Measurements from ENCODE around the gene FBN2.

Gene FBN2

DNA sequence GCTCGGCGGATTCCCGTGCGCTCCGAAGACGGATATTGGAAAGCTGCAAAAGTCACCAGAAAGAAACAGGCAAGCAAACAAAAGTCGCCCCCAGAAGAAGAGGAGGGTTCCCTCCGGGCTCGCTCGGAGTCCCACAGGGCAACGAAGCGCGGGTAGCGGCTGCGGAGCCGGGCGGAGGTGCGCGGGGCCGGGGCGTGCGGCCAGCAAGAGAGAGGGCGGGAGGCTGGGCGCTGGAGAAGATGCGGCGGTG is at the start of gene FBN2:
Gene FBN2, minus strand, starts transcription at position 246 of the 250 bp plus-strand sequence. CDS start 642 bp downstream, outside the sequence.
- DNase-seq: no peak
- peak; percentile 32 for ATAC-seq

DNA sequence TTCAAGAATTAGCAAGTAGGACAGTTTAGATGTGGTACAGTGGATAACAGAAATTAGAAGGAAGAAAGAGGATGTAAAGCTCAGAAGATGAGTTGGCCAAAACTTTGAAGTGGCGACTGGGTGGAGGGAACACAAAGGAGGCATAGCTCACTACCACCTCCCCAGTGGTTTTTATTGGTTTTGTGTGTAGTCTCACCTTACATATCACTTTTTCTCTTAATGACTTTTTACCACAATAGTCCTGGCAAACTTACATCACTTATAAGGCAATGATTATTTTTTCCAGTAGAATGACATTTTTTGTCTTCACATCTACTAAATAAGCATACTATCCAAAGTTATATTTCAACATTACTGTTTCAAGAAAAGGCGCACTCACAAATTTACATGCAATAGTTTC is 49.2 kb upstream of the FBN2 start:
- no peak for DNase-seq
- no peak for ATAC-seq

DNA sequence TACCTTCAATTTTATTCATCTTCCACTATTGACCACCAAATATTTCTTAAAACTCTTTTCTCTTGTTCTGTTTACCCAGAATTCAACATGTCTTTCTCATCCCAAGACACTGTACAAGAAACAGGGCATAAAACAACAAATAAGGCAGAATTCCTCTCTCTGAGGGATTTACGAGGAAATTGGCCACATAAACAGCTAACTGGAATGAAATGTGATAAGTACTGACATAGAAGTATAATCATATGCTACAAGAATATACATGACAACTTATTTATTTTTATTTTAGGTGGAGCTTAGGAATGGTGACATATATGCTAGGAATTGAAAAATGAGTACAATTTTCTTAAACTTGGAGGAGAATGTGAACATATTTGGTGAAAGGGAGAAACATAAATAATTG is 48.8 kb upstream of the FBN2 start:
- no peak for ATAC-seq
- DNase-seq: no peak

DNA sequence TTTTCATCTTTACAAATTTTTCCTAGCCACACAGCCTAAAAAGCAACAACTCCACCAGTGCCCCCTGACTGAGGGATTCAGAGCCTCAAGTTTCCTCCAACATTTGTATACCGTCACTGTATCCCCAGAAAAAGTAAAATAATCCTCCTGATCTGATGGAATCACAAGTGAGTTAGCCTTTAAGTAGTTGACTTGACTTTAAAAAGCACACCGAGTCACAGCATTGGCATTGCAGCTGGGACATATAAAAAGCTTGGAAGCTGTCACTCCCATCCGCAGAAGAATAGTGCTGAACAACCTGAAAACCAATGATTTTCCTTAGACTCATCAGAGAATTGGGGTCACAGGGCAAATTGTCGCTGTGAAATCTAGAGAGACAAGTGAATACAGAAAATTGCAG is 41.6 kb upstream of the FBN2 start:
- DNase-seq (no peak), ATAC-seq (no peak)

DNA sequence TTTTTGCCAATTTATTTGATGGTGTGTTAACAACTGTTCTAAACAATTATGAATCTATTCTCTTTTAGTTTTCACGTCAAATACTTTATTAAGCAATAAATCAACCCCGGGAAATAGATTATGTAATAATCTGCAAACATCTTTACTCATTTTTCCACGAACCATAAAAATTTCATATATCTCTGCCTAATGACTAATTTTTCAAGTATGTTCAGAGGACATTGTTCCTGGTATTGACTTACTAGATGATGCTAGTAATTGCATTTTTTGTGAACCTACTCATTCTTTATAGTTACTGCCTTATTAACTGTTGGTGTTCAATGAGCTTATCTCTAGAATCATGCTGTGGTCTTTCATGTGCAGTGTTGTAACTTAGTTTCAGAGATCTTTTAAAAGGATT is 41.0 kb upstream of the FBN2 start:
- DNase-seq (no peak), ATAC-seq (no peak)

DNA sequence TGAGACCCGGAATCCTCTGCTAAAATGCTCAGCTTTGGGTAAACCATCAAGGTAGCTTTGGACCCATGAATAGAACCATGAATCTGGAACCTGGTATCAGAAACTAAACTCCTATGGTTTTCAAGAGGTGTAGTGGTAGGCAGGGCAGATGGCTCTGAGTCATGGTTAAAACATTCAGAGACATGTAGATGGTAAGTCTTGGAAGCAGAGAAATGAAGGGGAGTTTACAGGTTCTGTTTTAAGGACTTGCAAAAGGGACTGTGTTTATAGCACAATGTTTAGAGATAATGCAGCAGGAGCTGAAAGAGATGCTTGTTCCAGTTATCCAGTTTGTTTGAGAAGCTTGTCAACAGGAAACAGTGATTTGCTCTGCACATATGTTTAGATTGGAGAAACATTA is 36.0 kb upstream of the FBN2 start:
- no peak for ATAC-seq
- DNase-seq: no peak

DNA sequence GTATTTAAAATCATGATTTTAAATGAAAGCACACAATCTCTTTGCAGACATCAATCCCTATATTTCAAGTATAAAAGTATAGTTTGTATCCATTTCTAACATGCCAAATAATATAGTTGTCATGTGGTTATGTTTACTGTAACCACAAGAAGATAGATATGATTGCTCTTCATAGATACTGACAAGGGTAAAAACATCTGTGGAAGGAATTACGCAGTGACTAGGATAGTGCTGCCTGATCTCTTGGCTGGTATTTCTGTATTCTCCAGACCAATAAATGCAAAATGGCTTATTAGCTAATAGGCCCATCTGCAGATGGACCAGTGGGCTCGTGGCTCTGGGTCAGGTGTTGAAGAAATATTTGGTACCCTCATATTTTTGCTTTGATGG is 34.9 kb upstream of the FBN2 start:
- ATAC-seq (no peak), DNase-seq (no peak)

DNA sequence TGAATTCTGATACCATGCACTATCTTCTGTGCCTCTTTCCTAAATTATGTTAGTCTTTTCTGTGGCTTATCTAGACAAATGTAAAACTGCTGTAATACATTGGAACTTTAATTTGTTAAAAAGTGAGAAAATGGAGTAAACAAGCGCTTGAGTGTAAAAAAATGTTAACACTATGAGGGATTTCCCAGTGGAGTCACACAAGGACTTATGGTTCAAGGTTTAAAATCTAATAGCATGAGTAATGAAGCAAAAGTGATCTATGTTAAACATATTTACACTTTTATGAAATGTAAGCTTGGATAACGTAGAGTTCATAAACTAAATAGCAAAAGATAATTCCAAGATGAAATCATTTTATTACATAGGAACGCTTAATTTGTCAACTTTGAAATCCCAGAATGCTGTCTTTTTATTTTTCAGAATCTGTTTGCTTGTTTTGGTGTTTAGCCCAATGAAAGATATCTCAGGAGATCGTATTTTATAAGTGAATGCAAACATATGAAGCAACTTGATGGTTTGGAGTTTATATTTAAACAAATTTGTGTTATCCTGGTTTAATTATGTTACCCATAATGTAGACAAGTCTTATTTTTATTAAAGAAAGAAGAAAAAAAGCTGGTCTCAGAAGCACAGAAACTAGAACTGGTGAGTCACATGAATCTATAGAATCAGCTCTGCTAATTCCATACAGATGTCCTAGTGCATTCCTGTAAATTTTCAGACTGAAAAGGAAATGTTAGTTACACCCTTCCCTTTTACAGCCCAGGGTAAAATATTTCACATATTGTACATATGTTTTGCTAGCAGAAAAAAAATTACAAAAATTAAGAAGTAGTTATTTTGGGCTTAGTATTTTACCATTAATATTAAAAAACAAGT is 34.2 kb upstream of the FBN2 start:
- no peak for DNase-seq
- no peak for ATAC-seq

DNA sequence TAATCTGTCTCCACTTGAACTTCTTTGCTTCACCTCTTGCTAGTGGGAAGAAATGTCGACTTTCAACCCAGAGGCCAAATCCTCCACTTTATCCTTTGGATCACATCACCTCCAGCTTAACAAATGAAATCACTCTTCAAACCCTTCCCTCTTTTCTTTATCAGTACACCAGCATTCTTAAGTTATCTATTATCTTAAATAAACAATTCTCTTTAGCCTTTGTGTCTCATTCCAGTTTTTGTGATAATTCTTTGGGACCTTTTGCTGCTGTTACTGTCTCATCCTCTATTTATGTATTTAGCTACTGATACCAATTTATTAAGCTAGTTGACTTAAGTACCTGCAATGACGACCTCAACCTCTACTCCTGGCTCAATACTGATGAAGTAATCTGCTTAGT is 28.1 kb upstream of the FBN2 start:
- DNase-seq (no peak), ATAC-seq (no peak)

DNA sequence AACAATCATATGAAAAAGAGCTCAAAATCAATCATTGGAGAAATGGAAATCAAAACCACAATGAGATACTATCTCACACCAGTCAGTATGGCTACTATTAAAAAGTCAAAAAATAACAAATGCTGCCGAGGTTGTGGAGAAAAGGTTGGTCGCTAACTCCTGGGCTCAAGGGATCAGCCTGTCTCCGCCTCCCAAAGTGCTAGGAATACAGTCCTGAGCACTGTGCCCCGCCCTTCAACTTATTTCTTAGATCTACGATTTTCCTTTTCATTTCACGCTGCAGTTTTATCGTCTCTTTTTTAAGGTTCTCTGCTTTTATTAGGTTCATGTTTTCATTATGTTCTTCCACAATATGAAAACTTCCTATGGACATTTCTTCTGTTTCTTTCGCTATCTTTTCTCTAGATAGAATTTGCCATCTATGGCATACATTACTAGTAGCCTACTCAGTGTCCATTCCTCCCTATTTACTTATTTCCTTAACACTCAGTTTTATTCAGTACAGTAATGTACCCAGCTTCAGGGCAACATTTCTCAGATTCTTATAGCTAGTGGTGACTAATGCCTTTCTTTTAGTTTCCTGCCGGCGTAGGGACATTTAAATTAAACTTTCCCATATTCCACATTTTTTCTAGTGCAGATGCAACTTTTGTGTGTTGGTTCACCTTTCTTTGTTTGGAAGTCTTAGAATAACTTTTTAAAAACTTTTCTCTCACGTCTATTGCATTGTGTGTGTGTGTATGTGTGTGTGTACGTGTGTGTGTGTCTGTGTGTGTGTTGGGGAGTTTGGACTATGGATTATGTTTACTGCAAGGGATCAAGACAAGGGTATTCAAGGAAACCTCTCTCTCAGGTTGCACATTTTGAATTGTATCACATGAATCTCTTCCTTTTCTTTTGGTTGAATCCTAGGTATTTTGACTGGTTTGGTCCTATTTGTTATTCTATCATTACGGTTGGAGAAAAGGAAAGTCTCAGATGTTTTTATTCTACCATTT is 21.6 kb upstream of the FBN2 start:
- DNase-seq: no peak
- no peak for ATAC-seq

DNA sequence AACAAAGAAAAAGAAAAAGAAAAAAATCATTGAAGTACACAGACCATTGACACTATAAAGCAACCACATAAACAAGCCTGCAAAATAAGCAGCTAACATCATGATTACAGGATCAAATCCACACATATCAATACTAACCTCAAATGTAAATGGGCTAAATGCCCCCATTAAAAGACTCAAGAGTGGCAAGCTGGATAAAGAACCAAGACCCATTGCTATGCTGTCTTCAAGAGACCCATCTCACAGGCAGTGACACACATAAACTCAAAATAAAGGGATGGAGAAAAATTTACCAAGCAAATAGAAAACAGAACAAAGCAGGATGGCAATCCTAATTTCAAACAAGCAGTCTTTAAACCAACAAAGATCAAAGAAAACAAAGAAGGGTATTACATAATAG is 15.7 kb upstream of the FBN2 start:
- no peak for ATAC-seq

DNA sequence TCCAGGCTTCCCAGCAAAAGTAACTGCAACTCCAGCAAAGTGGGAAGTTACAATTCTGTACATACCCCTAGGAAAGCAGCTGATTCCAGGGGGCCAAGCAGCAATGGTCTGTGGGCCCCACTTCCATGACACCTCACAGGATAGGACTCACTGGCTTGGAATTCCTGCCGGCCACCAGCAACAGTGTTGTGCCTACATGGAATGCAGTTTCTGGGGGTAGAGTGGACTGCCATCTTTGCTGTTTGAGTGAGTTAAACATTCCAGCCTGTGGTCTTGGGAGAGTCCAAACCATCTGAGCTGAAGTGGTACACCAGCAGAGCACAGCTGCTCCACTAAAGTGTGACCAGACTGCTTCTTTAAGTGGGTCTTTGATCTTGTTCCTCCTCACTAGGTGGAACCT is 13.4 kb upstream of the FBN2 start:
- no peak for ATAC-seq
- DNase-seq: no peak

More for the DNA sequence above, 15.7 kb upstream of the FBN2 start:
- no peak for DNase-seq

DNA sequence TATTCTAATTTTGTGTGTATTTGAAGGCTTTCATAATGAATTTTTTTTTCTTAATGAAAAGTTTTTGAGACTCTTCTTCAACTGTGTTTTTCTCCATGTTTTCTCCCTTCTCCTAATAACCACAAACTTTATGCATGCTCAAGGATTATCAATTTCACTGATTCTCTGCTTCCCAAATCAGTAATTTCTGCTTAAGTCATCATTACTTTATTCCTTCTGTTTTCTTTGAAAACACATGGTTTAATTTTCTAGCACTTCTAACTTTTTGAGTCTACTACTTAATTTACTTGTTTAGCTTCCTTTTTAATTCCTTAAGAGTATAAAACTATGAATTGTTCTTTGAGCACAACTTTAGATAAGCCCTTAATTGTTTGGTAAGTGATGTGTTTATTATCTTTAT is 11.5 kb upstream of the FBN2 start:
- ATAC-seq: no peak

DNA sequence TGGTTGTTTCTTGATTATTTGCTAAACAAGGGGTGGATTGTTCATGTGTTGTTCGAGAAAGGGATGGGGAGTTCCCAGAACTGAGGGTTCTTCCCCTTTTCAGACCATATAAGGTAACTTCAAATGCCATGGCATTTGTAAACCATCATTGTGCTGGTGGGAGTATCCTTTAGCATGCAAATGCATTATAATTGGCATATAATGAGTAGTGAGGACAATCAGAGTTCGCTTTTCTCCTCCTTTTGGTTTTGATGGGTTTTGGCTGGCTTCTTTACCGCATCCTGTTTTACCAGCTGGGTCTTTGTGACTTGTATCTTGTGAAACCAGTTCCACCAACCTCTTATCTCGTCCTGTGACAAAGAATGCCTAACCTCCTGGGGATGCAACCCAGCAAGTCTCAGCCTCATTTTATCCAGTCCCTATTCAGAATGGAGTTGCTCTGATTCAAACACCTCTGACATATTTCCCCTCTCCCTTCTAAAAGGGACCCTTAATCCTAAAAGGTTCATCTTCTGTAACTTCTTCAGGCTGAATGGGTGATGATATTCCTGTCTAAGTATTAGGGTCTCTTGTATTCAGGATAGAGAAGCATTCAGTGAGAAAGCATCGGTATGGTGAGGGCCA is 8.7 kb upstream of the FBN2 start:
- ATAC-seq: no peak
- no peak for DNase-seq

More for the DNA sequence above, 11.5 kb upstream of the FBN2 start:
- DNase-seq: no peak

DNA sequence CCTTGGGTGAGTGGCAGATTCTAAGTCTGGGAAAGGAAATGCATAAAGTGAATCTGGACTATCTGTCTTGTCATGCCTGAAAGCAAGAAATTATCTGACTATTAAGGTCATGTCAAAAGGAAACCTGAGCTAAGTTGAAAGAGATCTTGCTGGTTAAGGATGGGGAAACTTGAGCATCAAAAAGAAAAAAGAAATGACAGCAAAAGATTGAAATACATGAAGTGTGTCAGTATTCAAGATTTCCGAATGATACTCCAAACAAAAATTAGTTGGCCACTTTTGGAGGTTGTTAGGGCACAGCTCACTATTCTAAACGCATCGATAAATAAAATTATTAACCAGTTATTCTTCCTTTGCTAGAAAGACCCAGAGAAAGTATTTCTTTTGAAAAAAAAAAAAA is 3.3 kb upstream of the FBN2 start:
- ATAC-seq (no peak), DNase-seq (no peak)

DNA sequence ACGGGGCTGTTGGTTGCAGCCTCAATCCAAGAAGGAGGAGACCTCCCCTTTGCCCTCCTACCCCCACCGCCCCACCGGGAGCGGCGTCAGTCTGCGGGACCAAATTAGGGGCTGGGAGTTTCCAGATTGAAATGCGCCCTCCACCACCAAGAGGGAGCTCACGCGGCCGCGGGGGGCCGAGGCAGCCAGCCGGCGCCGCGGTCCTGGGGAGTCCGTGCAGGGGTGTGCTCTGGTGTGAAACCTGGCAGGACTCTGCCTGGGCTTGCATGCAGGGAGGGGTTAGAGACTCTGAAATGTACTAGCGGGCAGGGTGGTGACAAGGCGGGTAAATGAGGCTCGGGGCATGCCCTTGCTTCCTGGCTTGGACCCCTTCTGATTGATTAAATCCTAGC is 989 bp upstream of the FBN2 start:
- no peak for ATAC-seq
- DNase-seq: no peak

DNA sequence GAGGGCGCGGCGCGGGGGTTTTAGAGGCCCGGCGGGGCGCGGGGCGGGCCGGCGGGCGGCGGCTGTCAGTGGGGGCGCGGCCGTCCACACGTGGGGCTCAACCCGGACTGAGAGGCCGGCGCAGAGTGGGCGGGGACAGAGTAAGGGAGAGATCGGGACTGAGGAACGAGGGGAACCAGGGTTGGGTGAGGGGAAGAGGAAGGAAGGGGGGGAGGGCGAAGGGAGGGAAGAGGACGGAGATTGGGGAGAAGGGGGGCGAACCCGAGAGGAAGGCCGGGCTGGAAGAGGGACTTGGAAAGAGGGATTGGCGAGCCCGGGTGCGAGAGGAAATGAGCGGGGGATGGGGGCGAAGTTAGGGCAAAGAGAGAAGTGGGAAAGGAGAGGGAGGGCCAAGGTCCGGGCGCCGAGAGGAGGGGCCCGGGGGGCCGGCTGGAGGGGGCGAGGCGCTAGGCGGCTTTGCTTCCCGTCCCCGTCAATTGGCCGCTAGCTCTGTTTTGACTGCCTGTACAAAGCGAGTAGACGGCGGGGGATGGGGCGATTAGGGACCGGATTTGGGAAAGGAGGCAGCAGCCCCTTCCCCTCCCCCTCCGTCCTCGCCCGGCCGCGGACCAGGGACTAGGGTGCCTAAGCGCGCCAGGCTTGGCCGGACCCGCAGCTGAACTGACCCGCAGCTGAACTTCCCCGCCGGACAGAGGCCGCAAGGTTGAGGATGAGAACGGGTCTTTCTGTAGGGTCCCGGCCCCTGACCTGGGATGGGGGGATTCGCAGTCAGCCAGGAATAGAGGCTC is 399 bp upstream of the FBN2 start:
- DNase-seq: no peak

DNA sequence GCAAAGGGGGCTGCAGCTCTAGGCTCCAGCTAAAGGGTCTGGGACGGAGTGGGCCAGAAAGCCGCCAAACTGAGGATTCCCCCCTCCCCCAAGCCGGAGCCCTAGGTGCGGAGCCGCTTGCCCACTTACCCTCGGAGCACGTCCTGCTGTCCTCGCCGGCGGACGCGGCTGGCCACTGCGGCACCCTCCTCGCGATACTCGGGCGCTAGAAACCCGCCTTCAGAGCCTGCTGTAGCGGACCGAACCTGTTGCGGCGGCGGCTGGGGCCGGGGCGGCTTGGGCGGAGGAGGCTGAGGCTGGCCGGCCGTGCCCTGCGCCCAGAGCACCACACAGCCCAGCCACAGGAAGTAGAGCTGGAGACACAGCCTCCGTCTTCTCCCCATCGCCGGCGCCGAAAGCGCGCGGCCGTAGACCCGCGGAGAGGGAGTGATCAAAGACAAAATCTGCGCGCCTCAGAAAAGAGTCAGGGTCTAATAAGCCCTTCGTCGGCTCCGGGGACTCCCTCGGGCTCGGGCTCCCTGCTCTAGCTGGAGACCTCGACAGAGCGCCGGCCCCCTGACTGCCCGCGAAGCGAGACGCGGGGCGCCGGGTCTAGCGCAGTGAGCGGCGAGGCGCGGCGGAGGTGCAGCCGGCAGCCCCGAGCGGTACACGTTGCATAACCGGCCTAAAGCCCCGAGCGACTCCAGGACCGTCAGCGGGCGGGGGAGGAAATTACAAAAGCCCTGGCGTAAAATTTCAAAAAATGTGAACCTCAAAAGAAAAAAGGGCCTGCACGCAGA is 635 bp downstream of the FBN2 start:
- DNase-seq (no peak), ATAC-seq (no peak)

More for the DNA sequence above, 399 bp upstream of the FBN2 start:
- no peak for ATAC-seq

DNA sequence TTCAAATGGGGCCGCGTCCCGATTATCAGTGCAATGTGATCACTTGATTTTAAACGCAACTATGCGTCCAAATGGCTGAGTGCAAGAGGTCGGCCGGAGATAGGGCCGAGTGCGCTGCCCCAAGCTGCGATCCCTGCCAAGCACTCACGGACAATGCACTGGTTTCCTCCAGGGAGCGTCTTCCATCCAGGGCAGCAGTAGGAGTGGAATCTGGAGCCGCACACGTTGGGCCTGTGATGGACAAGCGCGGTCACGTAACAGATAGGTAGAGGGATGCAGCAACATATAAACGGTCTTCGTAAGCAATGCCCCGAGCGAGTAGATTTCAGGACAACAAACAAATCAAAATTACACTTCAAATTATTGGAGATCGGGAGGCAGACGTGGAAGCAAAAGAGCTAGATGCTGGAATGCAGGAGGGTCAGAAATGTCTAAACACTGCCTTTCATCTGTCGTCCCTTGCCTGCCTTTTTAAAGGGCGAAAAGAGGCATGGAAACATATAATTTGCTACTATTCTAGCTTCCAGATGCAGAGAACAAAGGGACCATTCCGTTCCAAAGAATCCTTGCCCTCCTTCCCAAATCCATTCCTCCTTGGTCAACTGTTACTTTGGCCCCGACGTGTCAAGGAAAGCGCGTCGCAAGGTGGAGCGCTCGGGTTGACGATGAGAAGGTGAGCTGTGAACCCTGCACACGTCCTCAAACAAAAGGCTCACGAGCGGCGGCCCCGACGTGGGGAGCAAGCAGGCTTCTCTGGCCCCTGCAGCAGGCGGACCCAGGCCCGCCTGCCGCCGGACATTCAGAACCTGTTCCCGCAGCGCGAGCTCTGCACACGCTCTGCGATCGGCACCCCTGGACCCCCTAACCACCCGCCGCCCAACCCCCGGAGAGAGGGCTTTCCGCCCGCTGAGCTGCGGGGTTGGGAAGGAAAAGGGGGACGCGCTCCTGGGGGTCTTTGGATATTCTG is 1.5 kb downstream of the FBN2 start:
- ATAC-seq: no peak

DNA sequence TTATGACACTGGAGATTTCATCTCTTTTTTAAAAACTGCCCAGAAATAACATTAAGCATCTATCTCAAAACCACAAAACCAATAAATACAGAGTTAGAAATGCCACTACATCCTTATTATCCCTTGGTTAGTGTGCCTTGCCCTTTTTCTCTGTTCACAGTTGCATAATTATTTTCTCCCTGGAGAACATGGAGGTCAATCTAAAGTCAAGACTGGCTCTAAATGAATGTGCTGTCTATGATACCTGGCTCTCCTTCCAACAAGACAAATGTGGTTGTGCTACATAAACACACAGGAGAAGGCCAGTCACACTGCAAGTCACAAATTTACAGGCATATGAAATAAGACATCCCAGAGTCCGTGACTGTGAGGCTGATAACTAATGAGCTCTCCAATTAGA is 2.8 kb downstream of the FBN2 start:
- DNase-seq (no peak), ATAC-seq (no peak)

More for the DNA sequence above, 1.5 kb downstream of the FBN2 start:
- no peak for DNase-seq
